Measurements from ENCODE around the gene CLEC12A.
"Not testable (repeated sequence)": the region's sequence is repeated elsewhere in the genome, so short reads cannot be mapped to it uniquely, and the experiment has no call there.

Gene CLEC12A

DNA sequence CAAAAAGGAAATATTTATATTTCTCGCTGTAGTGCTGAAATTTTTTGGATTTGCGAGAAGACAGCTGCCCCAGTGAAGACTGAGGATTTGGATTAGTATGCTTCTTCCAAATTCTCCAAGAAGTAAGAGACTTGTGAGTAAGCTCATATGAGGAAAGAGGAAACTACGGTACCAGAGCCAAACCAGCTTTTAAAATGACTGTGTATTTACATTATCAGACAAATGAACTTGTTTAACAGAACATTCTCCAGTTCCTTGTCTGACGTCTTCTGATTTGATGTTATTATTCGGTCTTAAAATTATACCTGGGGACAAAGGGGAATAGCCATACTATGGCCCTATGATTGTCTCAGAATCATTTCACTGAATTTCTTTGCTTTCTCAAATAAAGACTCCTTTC is 47.2 kb downstream of the CLEC12A start:
- no peak for TF ChIP-seq CTCF (IDR thresholded peaks at IDR 0.05; ENCODE audit: low read depth, low read length)
- H3K4me3 ChIP-seq (ENCODE audit: low read depth, low read length): no peak overlapping the region

GRCh38 chr12:10021342-10021741 is 50.1 kb downstream of the CLEC12A start:
- no peak for TF ChIP-seq CTCF (IDR thresholded peaks at IDR 0.05; ENCODE audit: low read depth, low read length)
- H3K4me3 ChIP-seq (ENCODE audit: low read depth, low read length): no peak overlapping the region

DNA sequence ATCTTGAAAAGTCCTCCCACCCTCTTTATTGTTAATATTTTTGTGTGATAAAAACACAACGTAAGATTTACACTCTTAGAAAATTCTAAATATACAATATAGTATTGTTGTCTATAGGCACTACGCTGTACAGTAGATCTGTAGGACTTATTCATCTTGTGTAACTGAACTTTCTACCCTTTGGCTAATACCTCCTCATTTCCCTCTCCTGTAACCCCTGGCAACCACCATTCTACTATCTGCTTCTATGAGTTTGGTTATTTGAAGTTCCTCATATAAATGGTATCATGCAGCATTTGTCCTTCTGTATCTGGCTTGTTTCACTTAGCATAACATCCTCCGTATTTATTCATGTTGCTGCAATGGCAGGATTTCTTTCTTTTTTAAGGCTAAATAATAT is 54.0 kb downstream of the CLEC12A start:
- TF ChIP-seq CTCF (IDR thresholded peaks at IDR 0.05; ENCODE audit: low read depth, low read length): no peak
- H3K4me3 ChIP-seq (ENCODE audit: low read depth, low read length): no peak overlapping the region

DNA sequence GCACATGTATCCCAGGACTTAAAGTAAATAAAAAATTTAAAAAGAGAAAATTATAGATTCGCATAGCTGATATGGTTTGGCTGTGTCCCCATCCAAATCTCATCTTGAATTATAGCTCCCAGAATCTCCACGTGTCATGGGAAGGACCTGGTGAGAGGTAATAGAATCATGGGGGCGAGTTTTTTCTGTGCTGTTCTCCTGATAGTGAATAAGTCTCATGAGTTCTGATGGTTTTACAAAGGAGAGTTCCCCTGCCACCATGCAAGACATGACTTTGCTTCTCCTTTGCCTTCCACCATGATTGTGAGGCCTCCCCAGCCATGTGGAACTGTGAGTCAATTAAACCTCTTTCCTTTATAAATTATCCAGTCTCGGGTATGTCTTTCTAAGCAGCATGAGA is 55.5 kb downstream of the CLEC12A start:
- not testable (repeated sequence) for H3K4me3 ChIP-seq (ENCODE audit: low read depth, low read length)

GRCh38 chr12:10027311-10027710 is 56.1 kb downstream of the CLEC12A start:
- TF ChIP-seq CTCF (IDR thresholded peaks at IDR 0.05; ENCODE audit: low read depth, low read length): no peak
- no peak overlapping the region for H3K4me3 ChIP-seq (ENCODE audit: low read depth, low read length)

DNA sequence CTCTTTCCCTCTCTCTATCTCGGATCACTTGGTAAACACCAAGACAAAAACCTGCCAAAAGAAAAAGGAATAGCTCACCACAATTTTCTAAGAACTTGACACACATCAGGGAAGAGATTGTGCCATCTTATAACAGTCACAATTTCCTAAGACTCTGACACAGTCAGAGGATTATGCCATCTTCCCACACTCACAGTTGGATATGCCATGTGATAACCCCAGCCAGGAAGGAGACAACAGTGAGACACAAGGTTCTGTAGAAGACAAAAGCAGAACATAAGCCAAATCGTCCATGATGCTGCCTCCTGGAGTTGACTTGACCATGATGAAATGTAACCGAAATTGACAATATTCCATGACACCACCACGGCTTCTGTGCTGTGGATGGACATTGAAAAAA is 56.5 kb downstream of the CLEC12A start:
- no peak overlapping the region for H3K4me3 ChIP-seq (ENCODE audit: low read depth, low read length)
- no peak for TF ChIP-seq CTCF (IDR thresholded peaks at IDR 0.05; ENCODE audit: low read depth, low read length)

DNA sequence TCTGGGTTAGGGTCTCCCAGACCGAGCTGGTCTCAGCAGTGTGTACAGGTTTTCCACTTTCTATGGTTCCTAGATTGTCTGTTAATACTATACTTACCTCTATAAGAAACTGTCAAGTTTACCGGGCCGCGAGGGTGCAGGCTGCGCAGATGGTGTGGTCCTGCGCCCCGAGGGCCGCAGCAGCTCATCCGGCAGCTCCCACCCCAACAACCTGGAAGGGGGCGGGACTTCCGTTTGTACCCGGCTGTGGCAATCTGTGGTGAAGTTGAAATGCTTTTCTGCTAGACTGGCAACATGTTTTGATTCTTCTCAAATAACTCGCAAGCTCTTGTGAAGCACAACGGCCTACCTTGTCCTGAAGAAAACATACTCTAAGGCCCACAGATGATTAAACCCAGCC is 59.2 kb downstream of the CLEC12A start, which contains the start of gene CLEC9A:
Gene CLEC9A (plus strand): TSS at position 237 of the 400 bp plus-strand sequence. CDS start 22,006 bp downstream, outside the sequence.
- TF ChIP-seq CTCF (IDR thresholded peaks at IDR 0.05; ENCODE audit: low read depth, low read length): no peak

GRCh38 chr12:10031321-10031720 is 60.1 kb downstream of the CLEC12A start:
- TF ChIP-seq CTCF (IDR thresholded peaks at IDR 0.05; ENCODE audit: low read depth, low read length): no peak

More for the DNA sequence above, 59.2 kb downstream of the CLEC12A start, which contains the start of gene CLEC9A:
- H3K4me3 ChIP-seq (ENCODE audit: low read depth, low read length): peak within 1 kb of the TSS; percentile 19; the same call in 1 of the 2 replicates

More at GRCh38 chr12:10031321-10031720, 60.1 kb downstream of the CLEC12A start:
- peak overlapping the region; percentile 19; the same call in 1 of the 2 replicates for H3K4me3 ChIP-seq (ENCODE audit: low read depth, low read length)
